CD1c-positive myeloid dendritic cell (primary cell): ENCODE results near the gene THRB.
A peak's percentile ranks its signal among the peaks of the same experiment; 100 is the strongest.

Source experiments
- DNase-seq: peaks from one replicate; pipeline ENCODE4 v3.0.0-alpha.2; 2016; ENCODE audit errors: extremely low spot score

The THRB gene

GRCh38 chr3:24227635-24228034 is 267.0 kb downstream of the THRB start:
- DNase-seq: no peak

- no peak for DNase-seq
These were observed 268.3 kb downstream of the THRB start for GRCh38 chr3:24226397-24226796.

DNA sequence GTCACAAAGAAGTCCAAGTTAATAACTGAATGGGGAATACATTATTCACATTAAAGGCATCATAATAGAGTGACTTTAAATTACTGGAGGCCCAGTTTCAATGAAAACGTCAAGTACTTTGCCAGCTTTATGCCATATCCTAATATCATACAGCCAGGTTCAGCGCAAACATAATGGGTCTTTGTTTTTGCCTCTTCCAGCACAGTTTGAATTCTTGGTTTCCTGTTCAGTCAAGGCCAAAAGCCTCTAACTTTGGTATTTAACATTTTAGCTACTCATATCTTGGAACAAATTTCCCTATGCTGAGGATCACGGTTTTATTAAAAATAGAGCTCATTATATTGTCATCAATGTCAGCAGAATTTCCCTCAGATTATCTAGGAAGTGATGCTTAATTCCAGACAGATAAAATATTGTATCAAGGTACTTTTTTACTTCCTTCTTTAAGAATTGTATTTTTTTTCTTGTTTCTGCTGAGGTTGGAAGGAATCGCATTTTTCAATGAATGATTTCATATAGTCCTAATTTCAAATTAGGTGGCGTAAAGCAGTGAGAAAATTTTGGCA is 269.2 kb downstream of the THRB start:
- no peak for DNase-seq

DNA sequence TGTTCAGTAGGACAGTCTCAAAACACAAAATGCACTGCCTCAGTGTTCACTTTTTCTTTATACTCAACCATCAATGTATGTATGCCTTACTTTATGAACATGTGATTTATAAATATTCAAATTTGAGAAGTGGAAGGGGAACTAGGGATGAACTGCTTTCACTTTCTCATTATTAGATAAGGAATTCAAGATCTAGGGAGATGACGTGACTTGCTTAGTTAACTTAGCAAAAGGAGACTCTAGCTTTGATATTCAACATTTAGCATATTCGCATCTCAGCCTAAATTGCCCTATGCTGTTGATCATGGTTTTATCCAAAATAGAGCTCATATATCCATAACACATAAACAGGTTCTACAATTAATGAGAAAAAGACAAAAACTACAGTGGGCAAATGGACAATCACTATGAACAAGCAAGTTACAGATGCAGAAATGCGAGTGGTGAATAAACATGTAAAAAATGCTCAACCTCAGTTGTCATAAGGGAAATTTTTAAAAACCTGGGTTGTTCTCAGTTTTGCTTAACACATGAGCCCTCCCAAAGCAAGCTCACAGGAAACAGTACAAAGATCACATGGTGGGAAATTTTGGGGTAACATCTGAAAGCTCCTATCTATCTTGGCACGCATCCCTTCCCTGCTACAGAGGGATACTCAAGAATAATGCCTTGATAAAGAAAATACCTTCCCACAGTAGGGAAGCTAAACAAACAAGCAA is 269.8 kb downstream of the THRB start:
- DNase-seq: peak; percentile 2

DNA sequence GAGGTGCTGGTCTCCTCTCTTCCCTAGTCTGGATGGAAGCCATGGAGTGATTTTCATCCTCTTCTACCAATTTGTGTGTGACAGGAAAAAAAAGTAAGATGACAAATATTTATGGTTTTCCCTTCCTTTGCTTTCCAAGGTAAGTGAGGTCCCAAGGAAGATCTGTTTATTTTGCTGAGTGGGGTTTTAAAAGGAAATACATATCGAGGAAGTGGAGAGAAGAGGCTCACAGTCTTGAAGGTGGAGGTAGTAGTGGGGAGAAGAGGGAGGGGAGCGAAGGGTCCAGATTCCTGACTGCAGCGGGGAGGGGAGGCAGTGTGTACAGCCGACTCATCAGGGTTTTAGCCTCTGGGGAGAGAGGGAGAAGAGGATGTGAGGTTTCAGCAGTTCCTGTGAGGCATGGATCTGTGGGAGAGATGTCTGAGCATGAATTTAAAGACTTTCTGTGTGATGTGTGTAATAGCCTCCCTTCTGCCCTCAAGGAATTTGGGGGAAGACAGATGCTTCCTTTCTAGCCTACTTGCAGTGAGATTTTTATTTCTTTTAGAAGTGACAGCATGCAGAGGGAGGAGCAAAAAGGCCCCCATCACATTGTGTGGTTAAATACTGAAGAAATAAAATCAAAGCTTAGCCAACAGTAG is 272.4 kb downstream of the THRB start:
- no peak for DNase-seq

DNA sequence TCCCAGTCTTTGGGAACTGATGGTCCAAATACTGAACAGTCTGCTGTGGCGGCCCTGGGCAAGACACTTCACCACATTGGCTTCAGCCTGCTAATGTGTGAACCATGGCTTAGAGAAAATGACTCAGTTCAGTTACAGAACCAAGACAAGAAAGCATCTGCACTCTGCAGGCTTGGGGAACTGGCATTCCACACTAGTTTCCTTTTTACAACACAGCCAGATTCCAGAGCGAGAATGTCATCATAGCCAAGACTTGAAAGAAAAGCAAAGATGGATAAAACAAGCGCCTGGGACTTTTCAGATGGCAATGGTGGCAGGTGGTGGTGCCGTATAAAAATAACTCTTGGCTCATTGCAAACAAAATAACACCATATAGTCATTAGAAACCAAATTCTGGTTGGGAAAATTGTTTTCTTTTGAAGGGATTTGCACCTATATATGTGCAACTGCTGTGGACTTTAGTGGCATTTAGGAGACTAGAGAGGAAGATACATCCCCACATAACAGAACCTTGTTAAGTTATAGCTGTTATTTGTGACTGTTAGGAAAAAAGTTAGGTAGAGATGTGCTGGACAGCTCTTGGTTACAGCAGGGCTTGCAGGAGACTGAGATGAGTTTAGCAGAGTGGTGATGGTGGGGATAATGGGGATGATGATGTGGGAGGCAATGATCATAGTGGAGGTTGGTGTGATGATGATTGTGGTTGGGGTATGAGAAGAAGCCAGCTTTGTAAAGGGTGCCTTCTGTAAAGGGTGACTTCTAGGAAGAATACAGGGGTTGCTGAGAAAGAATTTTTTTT is 273.6 kb downstream of the THRB start:
- no peak for DNase-seq

DNA sequence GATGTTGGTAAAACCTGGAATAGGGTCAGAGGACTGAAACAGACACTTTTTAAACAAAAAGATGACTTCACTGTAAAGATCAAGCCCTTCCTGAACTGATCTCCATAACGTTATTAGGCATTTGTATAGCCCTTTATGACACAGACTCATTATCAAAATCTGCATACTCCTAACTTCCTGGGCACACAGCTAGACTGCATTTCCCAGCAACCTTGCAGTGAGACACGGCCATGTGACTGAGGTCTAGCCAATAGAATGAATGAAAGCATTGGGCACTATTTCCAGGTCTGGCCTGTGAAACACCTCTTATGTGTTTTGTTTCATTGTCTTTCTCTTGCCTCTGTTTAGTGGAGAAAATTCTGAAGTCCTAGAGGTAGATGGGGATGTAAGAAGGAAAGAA is 279.1 kb downstream of the THRB start:
- DNase-seq: no peak

DNA sequence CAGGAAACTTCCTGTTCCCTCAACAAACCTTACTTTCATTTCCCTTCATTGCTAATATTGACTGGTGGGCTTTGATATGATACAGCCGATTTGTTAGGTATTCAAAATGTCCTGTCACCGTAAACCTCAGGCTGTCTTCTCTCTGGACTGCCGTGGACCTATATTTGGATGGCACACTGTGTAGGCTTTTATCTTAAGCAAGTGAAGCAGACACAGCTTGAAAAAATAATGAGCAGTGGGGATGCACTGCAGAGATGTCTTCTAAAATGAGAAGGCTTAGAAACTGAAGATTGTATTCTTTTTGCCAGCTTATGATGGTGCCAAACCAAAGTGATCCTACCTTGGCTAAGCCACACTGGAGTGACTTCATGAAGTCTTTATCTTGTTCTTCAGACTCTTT is 283.3 kb downstream of the THRB start:
- DNase-seq: no peak

GRCh38 chr3:24202071-24202470 is 292.6 kb downstream of the THRB start:
- DNase-seq: no peak

DNA sequence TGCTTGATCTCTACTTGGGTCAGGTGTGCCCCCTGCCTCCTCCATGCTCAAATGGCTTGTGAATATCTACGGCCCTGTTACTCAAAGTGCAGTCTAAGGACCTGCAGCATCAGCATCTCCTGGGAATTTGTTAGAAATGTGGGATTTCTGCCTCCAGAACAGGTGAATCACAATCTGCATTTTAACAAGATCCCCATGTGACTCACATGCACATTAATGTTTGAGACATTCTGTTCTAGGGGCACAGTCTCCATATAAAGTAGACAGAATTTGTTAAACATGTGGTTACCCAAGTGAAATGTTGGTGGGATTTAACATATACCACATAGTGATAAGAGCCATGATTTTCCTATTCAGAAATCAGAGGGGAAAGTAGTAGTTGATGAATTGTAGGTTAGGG is 293.3 kb downstream of the THRB start:
- no peak for DNase-seq

- no peak for DNase-seq
These were observed 294.8 kb downstream of the THRB start for GRCh38 chr3:24199775-24200247.

DNA sequence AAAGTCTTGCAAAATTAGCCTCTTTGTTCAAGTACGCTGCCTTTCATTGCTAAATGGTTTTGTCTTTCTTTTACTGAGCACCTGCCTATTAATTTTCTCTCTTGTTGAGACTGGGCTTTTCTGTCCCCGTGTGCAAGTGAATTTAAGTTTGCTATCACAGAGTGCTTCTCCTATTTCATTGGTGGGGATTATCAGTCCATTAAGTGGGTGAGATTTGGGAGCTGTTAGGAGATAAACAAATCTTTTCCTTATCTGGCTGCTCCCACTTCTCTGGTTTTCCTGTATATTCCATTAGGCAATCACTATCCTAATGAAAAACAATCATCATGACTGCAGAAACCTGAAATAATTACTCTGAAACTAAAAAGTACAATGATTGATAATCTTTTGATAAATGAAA is 295.4 kb downstream of the THRB start:
- no peak for DNase-seq

DNA sequence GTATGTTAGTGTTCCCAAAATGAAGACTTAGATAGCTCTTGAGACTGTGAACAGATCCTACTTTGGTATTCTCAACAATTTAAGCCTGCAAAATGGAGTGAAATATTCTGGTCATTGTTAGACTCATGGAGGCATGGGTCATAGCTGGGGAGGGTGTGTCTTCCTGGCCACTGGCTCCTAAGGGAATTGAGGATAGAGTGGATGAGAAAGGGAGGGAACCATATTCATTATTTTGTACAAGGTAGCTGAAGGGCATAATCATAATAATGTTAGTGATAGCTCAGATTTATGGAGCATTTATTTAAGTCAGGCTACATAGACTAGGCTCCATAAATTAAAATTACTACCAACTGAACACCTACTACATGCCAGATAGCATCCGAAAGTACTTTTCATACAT is 295.9 kb downstream of the THRB start:
- no peak for DNase-seq

DNA sequence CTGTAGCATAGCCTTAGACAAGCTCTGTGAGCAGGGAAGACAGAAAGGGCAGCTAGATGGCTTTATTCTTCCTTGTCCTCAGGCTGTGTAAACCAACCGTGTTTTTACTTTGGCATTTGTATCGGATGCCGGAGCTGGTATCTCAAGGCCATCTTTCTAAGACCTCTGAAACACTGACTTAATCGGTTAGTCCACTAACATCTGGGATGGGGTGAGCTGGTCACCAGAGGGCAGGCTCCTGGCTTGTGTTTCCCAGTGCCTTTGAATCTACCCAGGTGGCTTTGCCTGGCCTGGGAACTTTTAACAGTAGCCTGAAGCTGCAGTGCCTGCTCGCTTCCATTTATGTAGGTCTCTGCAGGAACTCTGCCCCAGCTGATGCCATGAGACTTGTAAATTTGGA is 296.8 kb downstream of the THRB start:
- DNase-seq: no peak

DNA sequence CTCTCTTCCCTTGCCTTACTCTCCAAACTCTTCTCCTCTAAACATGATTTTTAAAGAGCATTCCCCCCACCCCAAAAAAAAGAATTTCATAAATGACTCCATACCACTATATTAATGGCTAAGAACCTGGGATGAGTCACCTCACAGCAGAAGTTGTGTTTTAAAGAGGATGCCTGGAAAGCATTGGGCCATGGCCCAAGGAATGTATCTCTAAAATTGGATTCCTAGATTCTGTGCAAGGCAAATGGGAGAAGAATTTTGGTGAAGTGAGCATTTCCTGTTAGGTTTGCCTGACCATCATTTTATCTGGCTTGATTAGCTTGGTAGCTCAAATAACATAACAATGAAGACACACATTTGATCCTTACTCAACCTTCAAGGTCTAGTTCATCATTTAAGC is 298.1 kb downstream of the THRB start:
- no peak for DNase-seq

- no peak for DNase-seq
These were observed 299.0 kb downstream of the THRB start for GRCh38 chr3:24195504-24196230.

GRCh38 chr3:24192469-24193056 is 302.1 kb downstream of the THRB start:
- DNase-seq: no peak

DNA sequence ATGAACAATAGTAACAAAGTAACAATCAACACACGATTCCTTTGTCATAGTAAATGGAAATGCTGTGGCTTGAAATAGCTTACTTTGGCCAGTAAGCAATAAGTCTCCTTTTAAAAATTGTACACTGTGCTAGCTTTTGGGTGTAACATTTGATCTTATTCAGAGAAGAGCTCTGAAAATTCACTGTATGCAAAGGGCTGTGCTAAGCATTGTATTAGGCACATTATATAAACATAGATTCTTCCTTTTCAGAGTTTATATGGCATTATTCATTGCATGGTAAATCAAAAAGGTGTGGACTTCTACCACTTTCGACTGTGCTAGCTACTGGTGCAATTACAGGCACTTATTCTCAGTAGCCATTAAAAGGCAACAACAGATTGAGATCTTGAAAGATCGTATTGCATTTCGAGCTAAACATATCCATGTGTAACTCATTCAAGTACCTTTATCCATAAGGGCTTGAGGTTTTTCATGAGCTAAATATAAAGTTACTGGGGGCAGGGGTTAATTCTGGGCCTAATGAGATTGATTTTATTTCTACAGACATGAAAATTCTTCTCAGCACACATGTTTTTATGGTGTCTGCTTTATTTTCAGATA is 302.7 kb downstream of the THRB start:
- no peak for DNase-seq

- no peak for DNase-seq
These were observed 304.4 kb downstream of the THRB start for GRCh38 chr3:24190256-24190655.

DNA sequence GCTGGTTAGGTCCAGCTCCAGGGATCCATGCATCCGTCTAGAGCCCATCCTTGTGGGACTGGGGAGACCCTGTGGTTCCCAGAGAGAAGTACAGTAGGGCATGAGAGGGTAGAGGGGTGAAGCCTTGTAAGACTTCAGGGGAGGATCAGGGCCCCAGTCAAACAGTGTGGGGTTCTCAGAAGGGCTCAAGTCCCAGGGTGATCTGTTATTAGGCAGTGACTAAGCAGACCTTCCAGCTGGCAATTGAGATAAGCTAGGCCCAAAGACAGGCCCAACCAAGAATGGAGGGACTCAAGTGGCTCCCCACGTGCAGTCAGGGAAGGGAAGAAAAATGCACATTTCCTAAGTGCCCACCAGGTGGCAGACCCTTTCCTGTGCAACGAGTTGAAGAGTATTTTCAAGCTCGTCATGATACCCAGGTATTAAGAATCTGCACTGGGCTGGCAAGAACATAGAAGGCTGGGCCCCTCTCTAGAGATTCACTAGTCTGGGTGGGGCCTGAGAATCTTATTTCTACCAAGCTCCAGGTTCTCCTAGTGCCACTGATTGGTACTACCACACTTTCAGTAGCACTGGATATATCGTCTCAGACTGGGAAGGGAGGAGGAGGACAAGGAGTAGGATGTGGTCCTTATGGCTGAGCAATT is 308.8 kb downstream of the THRB start:
- peak; percentile 23 for DNase-seq
